Measurements from ENCODE around the gene PDXK. TPM values are rescaled to one million over a fixed set of nuclear protein-coding genes. Genes with fewer than 3 reads are reported as not detected.

PDXK gene
- total and polyA plus RNA-seq, 2 of the 13 experiments (the other 11 are each of a cell fraction or from before 2014, with no cell fraction given) = 114 to 184 TPM

- TF ChIP-seq ZNF281 (CRISPR knock-in tag; IDR thresholded peaks at IDR 0.05; ENCODE audit: borderline replicate concordance) (peak; percentile 80; the same call in 1 of the 2 replicates), MLXIP (CRISPR knock-in tag; IDR thresholded peaks at IDR 0.05; ENCODE audit: borderline replicate concordance) (peak; percentile 48; the same call in 1 of the 2 replicates), FOXK1 (CRISPR knock-in tag; IDR thresholded peaks at IDR 0.05; ENCODE audit: borderline replicate concordance, low read depth) (peak; percentile 43; the same call in 1 of the 2 replicates), ZNF703 (CRISPR knock-in tag; IDR thresholded peaks at IDR 0.05; ENCODE audit: borderline replicate concordance) (no peak), NONO (IDR thresholded peaks at IDR 0.05) (no peak), NONO (CRISPR knock-in tag; conservative IDR thresholded peaks at IDR 0.05) (peak; percentile 69), ATF3 (CRISPR knock-in tag; IDR thresholded peaks at IDR 0.05) (peak; percentile 85), NPAS2 (CRISPR knock-in tag; IDR thresholded peaks at IDR 0.05; ENCODE audit: borderline replicate concordance) (no peak), CSRNP1 (CRISPR knock-in tag; IDR thresholded peaks at IDR 0.05) (peak; percentile 93; the same call in 1 of the 2 replicates), KLF13 (CRISPR knock-in tag; IDR thresholded peaks at IDR 0.05) (no peak), ZNF451 (CRISPR knock-in tag; IDR thresholded peaks at IDR 0.05) (peak; percentile 84; the same call in 1 of the 2 replicates), DZIP1 (CRISPR knock-in tag; IDR thresholded peaks at IDR 0.05) (no peak), MYC (CRISPR knock-in tag; IDR thresholded peaks at IDR 0.05; ENCODE audit: borderline replicate concordance) (peak; percentile 99), JUN (CRISPR knock-in tag; IDR thresholded peaks at IDR 0.05) (peak; percentile 75; the same call in 1 of the 2 replicates), AGO2 (optimal IDR thresholded peaks at IDR 0.05; ENCODE audit: low read depth, low read length) (peak; percentile 30), SMAD1 (CRISPR knock-in tag; IDR thresholded peaks at IDR 0.05; ENCODE audit: borderline replicate concordance, low read depth) (peak; percentile 49; the same call in 1 of the 2 replicates)
Measured at GRCh38 chr21:43728467-43729390, 9.8 kb downstream of the PDXK start (continued).

Data from HepG2 (cell line).